Neural crest cell (in vitro differentiated cells): ENCODE results near the gene WARS2. TPM values are rescaled to one million over a fixed set of nuclear protein-coding genes. Genes with fewer than 3 reads are reported as not detected.
"Not testable (repeated sequence)": the region's sequence is repeated elsewhere in the genome, so short reads cannot be mapped to it uniquely, and the experiment has no call there.

Experiments used
- DNase-seq: peaks from one replicate; pipeline ENCODE4 v3.0.0; 2021; ENCODE audit warnings: low read depth, mixed read lengths, low spot score
- H3K27ac Mint-ChIP-seq: one replicate; pipeline ENCODE4 v1.8.0; 2021; ENCODE audit warnings: mild to moderate bottlenecking, mixed read lengths; ENCODE audit not compliant: unreplicated experiment
- H3K27me3 Mint-ChIP-seq: 2 replicates; pipeline ENCODE4 v1.8.0; 2021; ENCODE audit warnings: low read depth, mild to moderate bottlenecking, mixed read lengths
- H3K36me3 Mint-ChIP-seq: 2 replicates; pipeline ENCODE4 v1.8.0; 2021; ENCODE audit warnings: low read depth, mild to moderate bottlenecking, mixed read lengths
- H3K4me1 Mint-ChIP-seq: 2 replicates; pipeline ENCODE4 v1.8.0; 2021; ENCODE audit warnings: mixed read lengths
- H3K4me3 Mint-ChIP-seq: one replicate; pipeline ENCODE4 v1.8.0; 2021; ENCODE audit warnings: mild to moderate bottlenecking, mixed read lengths
- H3K9me3 Mint-ChIP-seq: 2 replicates; pipeline ENCODE4 v1.8.0; 2021; ENCODE audit warnings: mixed read lengths
- CTCF ChIP-seq: fragments of 200-600 bp; sonication (generic); conservative IDR thresholded peaks from 2 replicates; pipeline ENCODE4 v1.5.0; 2021; ENCODE audit warnings: antibody characterized with exemption, mild to moderate bottlenecking
- total RNA-seq: library from RNA; stranded (reverse); gene quantifications from 2 replicates; pipeline ENCODE4 v1.2.1, GENCODE V29; 2021

WARS2 gene
- total RNA-seq, 1 donor from 2014 or later = 12.3 TPM

- peaks cover 21% of the 10 kb centered on the region for H3K9me3 Mint-ChIP-seq
Measured at GRCh38 chr1:119124764-119125163, 15.7 kb downstream of the WARS2 start.

GRCh38 chr1:119121872-119122271 is 18.6 kb downstream of the WARS2 start:
- H3K4me1 Mint-ChIP-seq, DNase-seq, H3K4me3 Mint-ChIP-seq, H3K27ac Mint-ChIP-seq, H3K27me3 Mint-ChIP-seq: not testable (repeated sequence)
- H3K9me3 Mint-ChIP-seq = peaks cover 22% of the 10 kb centered on the region
- peaks cover 27% of the 10 kb centered on the region for H3K36me3 Mint-ChIP-seq

More at GRCh38 chr1:119124764-119125163, 15.7 kb downstream of the WARS2 start:
- Mint-ChIP-seq H3K27ac (no peak overlapping the region), H3K4me3 (no peak overlapping the region), H3K36me3 (peaks cover 30% of the 10 kb centered on the region), H3K4me1 (no peaks in the 10 kb centered on the region), H3K27me3 (no peaks in the 10 kb centered on the region)
- TF ChIP-seq CTCF = no peak
- no peak for DNase-seq

- H3K9me3 Mint-ChIP-seq = peaks cover 10% of the 10 kb centered on the region
- H3K4me3 Mint-ChIP-seq = no peak overlapping the region
- peaks cover 6% of the 10 kb centered on the region for H3K4me1 Mint-ChIP-seq
- H3K27me3 Mint-ChIP-seq = no peaks in the 10 kb centered on the region
- DNase-seq = no peak
- H3K27ac Mint-ChIP-seq = no peak overlapping the region
- no peak for TF ChIP-seq CTCF
- H3K36me3 Mint-ChIP-seq = peaks cover 13% of the 10 kb centered on the region
Measured at GRCh38 chr1:119116725-119117124, 23.7 kb downstream of the WARS2 start.

- peaks cover 4% of the 10 kb centered on the region for H3K36me3 Mint-ChIP-seq
- DNase-seq = no peak
- TF ChIP-seq CTCF = no peak
- no peaks in the 10 kb centered on the region for H3K27me3 Mint-ChIP-seq
- no peak overlapping the region for H3K27ac Mint-ChIP-seq
- peaks cover 6% of the 10 kb centered on the region for H3K4me1 Mint-ChIP-seq
- H3K4me3 Mint-ChIP-seq = no peak overlapping the region
- H3K9me3 Mint-ChIP-seq = peaks cover 6% of the 10 kb centered on the region
Measured at GRCh38 chr1:119115736-119116135, 24.7 kb downstream of the WARS2 start.

- Mint-ChIP-seq H3K27ac (no peak overlapping the region), H3K4me3 (no peak overlapping the region), H3K9me3 (peaks cover 6% of the 10 kb centered on the region), H3K27me3 (no peaks in the 10 kb centered on the region), H3K4me1 (peaks cover 6% of the 10 kb centered on the region), H3K36me3 (peaks cover 3% of the 10 kb centered on the region)
- DNase-seq = no peak
- no peak for TF ChIP-seq CTCF
Measured at GRCh38 chr1:119115311-119115710, 25.1 kb downstream of the WARS2 start.

- H3K4me3 Mint-ChIP-seq = no peak overlapping the region
- H3K4me1 Mint-ChIP-seq = peaks cover 6% of the 10 kb centered on the region
- no peak overlapping the region for H3K27ac Mint-ChIP-seq
- H3K9me3 Mint-ChIP-seq = peaks cover 4% of the 10 kb centered on the region
- no peaks in the 10 kb centered on the region for H3K27me3 Mint-ChIP-seq
- H3K36me3 Mint-ChIP-seq = peaks cover 1% of the 10 kb centered on the region
- no peak for TF ChIP-seq CTCF
- DNase-seq = no peak
Measured at GRCh38 chr1:119114786-119115185, 25.7 kb downstream of the WARS2 start.
